Upper lobe of right lung (tissue), 1 donor: ENCODE measurements around the gene CREB3L4. TPM values are rescaled to one million over a fixed set of nuclear protein-coding genes. Genes with fewer than 3 reads are reported as not detected.

Experiments used
- ATAC-seq: fragments of 200-7000 bp; cut with Tn5 transposase; one replicate; pipeline ENCODE4 v1.9.1; 2020; ENCODE audit warnings: mild to moderate bottlenecking, moderate library complexity
- DNase-seq: peaks from one replicate; pipeline ENCODE4 v3.0.0-alpha.2; 2020
- H3K27ac ChIP-seq: fragments of 200-600 bp; one replicate; pipeline ENCODE4 v1.8.0; 2022
- H3K27me3 ChIP-seq: fragments of 200-600 bp; one replicate; pipeline ENCODE4 v1.8.0; 2022; ENCODE audit warnings: mild to moderate bottlenecking
- H3K36me3 ChIP-seq: fragments of 200-600 bp; one replicate; pipeline ENCODE4 v1.8.0; 2022
- H3K4me1 ChIP-seq: fragments of 200-600 bp; one replicate; pipeline ENCODE4 v1.8.0; 2022
- H3K4me3 ChIP-seq: fragments of 200-600 bp; one replicate; pipeline ENCODE4 v1.8.0; 2022; ENCODE audit warnings: mild to moderate bottlenecking
- H3K9me3 ChIP-seq: fragments of 200-600 bp; one replicate; pipeline ENCODE4 v1.8.0; 2022
- intact Hi-C: fragments of 100-400 bp; cut with DNase I; formaldehyde crosslinking; loops from one replicate; pipeline ENCODE4 v1.11.0; 2022
- total RNA-seq: library from RNA; stranded (reverse); fragmentation: NEBNext Ultra II Directional; extraction: Animal tissue kit (Norgen Biotek cat#: 25700); gene quantifications from one replicate; pipeline ENCODE4 v1.2.1, GENCODE V29; 2021
- TF ChIP-seq, protein P1 (sequence below): fragments of 200-600 bp; IDR thresholded peaks from one replicate; pipeline ENCODE4 v1.8.0; 2022; ENCODE audit warnings: antibody characterized with exemption
- donor health status: DM: no; HTN: yes; CAD: no; lungs with severe emphysema.

CREB3L4 gene
- total RNA-seq, 1 donor from 2014 or later: 10.5 TPM

DNA sequence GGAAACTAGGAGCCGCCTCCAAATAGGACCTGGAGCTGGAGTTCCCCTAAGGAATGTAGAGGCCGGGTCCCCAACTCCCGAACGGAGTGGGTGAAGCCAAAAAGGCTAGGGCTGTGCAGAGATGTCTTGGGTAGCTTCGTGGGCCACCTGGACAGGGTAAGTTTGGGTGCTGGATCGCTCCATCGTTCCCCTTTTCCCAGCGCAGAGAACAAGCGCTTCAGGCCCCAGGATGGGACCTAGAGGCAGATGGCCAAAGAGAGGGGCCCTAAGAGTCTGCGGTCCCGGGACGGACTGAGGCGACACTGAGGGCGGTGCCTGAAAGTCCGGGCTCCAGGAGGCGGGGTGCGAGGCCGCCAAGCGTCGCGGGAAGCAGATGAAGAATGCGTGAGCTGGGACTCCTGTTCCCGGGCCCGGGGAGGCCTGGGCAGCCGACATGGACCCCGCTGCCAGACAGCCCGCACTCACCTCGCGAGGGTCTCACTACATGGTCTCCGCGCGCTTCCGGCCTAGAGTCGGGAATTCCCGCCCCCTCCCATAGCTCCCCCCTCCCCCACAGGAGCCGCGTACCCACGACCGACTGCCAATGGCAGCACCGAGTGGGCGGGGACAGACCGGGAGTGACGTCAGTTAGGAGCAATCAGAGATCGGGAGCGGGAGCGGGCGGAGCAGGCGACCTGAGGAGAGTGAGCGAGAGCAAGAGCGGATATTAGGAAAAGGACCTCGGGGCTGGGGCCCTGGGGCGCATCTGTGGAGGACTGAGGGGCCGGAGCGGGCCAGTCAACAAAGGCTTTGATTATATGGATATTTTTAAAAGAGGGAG, 4.5 kb upstream of the CREB3L4 start, which contains the start of gene SLC39A1:
TSS of gene SLC39A1 (minus strand) at position 508 of the 820 bp plus-strand sequence. CDS start 822 bp downstream, outside the sequence.
- ATAC-seq (peak; percentile 85), DNase-seq (peak; percentile 99)
- Histone ChIP-seq H3K36me3 (peaks cover 14% of the 10 kb centered on the region), H3K27ac (peak within 1 kb of the TSS; percentile 96), H3K4me1 (peaks cover 47% of the 10 kb centered on the region), H3K9me3 (no peaks in the 10 kb centered on the region), H3K27me3 (no peaks in the 10 kb centered on the region), H3K4me3 (peak within 1 kb of the TSS; percentile 72)
- TF ChIP-seq, protein P1, sequence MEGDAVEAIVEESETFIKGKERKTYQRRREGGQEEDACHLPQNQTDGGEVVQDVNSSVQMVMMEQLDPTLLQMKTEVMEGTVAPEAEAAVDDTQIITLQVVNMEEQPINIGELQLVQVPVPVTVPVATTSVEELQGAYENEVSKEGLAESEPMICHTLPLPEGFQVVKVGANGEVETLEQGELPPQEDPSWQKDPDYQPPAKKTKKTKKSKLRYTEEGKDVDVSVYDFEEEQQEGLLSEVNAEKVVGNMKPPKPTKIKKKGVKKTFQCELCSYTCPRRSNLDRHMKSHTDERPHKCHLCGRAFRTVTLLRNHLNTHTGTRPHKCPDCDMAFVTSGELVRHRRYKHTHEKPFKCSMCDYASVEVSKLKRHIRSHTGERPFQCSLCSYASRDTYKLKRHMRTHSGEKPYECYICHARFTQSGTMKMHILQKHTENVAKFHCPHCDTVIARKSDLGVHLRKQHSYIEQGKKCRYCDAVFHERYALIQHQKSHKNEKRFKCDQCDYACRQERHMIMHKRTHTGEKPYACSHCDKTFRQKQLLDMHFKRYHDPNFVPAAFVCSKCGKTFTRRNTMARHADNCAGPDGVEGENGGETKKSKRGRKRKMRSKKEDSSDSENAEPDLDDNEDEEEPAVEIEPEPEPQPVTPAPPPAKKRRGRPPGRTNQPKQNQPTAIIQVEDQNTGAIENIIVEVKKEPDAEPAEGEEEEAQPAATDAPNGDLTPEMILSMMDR: no peak
- intact Hi-C loops: no loop called here

DNA sequence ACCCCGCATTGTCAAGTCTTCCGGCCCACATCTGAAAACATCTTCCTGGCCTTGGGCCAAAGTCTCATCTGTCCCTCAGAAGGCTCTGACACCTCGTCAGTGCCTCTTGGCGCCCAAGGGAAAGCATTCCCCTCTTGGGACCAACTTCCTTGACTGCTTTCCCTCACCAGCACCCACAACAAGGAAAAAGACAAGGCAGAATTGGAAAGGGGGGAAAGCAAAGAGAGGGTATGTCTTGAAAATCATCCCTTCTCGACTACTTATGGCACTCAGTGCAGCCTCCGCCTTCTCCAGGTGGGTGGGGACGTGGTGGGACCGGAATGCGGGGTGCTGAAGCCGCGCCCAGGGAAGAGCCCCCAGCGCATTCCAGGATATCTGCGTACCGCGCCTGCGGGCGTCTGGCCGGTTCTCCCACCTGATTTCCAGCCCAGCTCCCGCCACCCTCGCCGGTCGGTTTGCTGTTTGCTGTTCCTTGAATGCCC, 3.8 kb upstream of the CREB3L4 start:
- TF ChIP-seq, protein P1: no peak

DNA sequence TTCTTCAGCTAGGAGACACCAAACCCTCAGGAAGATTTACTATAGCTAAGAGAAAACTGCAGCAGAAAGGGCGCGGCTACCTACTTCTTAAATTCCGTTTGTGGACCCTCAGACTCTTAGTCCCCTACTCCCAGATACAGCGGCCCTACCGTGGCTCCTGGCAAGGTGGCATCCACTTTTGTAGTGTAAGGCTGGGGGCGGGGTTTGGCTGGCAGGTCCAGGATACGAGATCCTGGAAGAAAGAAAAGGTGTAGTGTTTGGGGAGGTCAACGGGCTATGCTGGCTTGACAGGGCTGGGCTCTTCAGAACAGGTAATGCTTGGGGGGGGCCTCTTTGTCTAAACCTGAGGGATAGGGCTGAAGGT, 280 bp downstream of the CREB3L4 start:
- peaks cover 24% of the 10 kb centered on the region for H3K4me1 ChIP-seq
- DNase-seq: peak; percentile 82
- no peaks in the 10 kb centered on the region for H3K27me3 ChIP-seq
- H3K9me3 ChIP-seq: no peaks in the 10 kb centered on the region
- ATAC-seq: no peak
- TF ChIP-seq, protein P1: peak; percentile 9
- H3K27ac ChIP-seq: peak overlapping the region; percentile 94
- no peaks in the 10 kb centered on the region for H3K36me3 ChIP-seq
- intact Hi-C loops: no loop called here
- peak overlapping the region; percentile 75 for H3K4me3 ChIP-seq

More for the DNA sequence above, 3.8 kb upstream of the CREB3L4 start:
- H3K4me1 ChIP-seq: peaks cover 52% of the 10 kb centered on the region
- peaks cover 14% of the 10 kb centered on the region for H3K36me3 ChIP-seq
- peak; percentile 5 for ATAC-seq
- H3K27me3 ChIP-seq: no peaks in the 10 kb centered on the region
- peak overlapping the region; percentile 96 for H3K27ac ChIP-seq
- no peaks in the 10 kb centered on the region for H3K9me3 ChIP-seq
- intact Hi-C loops: no loop called here
- H3K4me3 ChIP-seq: peak overlapping the region; percentile 72
- DNase-seq: peak; percentile 82

DNA sequence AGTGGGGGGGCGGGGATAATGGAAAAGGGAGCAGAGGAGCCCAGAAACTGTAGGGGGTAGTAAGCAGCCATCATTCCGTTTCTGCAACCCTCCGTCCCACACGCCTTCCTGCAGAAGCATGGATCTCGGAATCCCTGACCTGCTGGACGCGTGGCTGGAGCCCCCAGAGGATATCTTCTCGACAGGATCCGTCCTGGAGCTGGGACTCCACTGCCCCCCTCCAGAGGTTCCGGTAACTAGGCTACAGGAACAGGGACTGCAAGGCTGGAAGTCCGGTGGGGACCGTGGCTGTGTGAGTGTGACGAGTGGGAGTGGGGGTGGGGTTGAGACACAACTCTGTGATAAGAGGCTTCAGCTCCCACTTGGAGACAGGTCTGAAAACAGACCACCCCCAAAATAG, 706 bp downstream of the CREB3L4 start:
- Histone ChIP-seq H3K4me1 (peaks cover 24% of the 10 kb centered on the region), H3K36me3 (peaks cover 3% of the 10 kb centered on the region), H3K27me3 (no peaks in the 10 kb centered on the region), H3K9me3 (no peaks in the 10 kb centered on the region), H3K27ac (peak overlapping the region; percentile 24), H3K4me3 (peak overlapping the region; percentile 75)
- ATAC-seq (no peak), DNase-seq (no peak)
- TF ChIP-seq, protein P1: no peak
- intact Hi-C loops: no loop called here

DNA sequence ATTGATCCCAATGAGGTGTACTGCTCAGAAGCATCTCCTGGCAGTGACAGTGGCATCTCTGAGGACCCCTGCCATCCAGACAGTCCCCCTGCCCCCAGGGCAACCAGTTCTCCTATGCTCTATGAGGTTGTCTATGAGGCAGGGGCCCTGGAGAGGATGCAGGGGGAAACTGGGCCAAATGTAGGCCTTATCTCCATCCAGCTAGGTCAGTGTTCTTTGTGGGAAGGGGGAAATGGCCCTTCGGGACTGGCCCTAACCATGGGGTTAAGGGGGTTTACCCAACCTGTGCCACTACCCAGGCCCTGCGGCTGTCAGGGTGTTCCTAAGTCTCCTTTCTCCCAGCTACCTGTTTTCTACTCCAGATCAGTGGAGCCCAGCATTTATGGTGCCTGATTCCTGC, 1.3 kb downstream of the CREB3L4 start:
- Histone ChIP-seq H3K4me1 (peaks cover 24% of the 10 kb centered on the region), H3K4me3 (no peak overlapping the region), H3K36me3 (peaks cover 9% of the 10 kb centered on the region), H3K27ac (no peak overlapping the region), H3K9me3 (no peaks in the 10 kb centered on the region), H3K27me3 (no peaks in the 10 kb centered on the region)
- ATAC-seq (no peak), DNase-seq (no peak)
- TF ChIP-seq, protein P1: no peak
- intact Hi-C loops: no loop called here
